Cardiac septum (tissue), 1 donor: Measurements from ENCODE around the gene RAD51C. TPM values are rescaled to one million over a fixed set of nuclear protein-coding genes. Genes with fewer than 3 reads are reported as not detected.
"Not testable (repeated sequence)": the region's sequence is repeated elsewhere in the genome, so short reads cannot be mapped to it uniquely, and the experiment has no call there.

Source experiments
- DNase-seq: peaks from one replicate; pipeline ENCODE4 v3.0.0-alpha.2; 2020; ENCODE audit warnings: low spot score
- intact Hi-C: fragments of 100-400 bp; cut with DNase I; formaldehyde crosslinking; loops from one replicate; pipeline ENCODE4 v1.14.0; 2022
- long read RNA-seq: library from polyadenylated mRNA; unstranded; transcript quantifications from one replicate; pipeline ENCODE4 v2.0.0, GENCODE V29; 2021
- total RNA-seq: library from RNA; stranded (reverse); fragmentation: NEBNext Ultra II Directional; extraction: Animal tissue kit (Norgen Biotek cat#: 25700); gene quantifications from one replicate; pipeline ENCODE4 v1.2.1, GENCODE V29; 2021
- donor health status: DM: no; HTN: no; CAD: no.

RAD51C gene
- total RNA-seq: 29.2 TPM
- long read RNA-seq, transcript RAD51C-201 (9 exons, 2,591 nt): major isoform, 10 of 22 reads
- long read RNA-seq, partial matches to known transcripts: 0 of 22 reads
- long read RNA-seq, other reads (novel, unspliced or antisense): 10 of 22 reads

GRCh38 chr17:58692239-58693055 lies at the start of gene RAD51C:
RAD51C (plus strand) TSS chr17:58692602; CDS start chr17:58692644, 42 bp downstream.
- intact Hi-C loops: loop anchor here (5.0 to 10.0 kb wide), 2 partner anchors 105 to 168 kb away; no protein-coding TSS in a partner anchor

GRCh38 chr17:58643147-58643546 lies 49.3 kb upstream of the RAD51C start:
- no peak for DNase-seq
- intact Hi-C loops: no loop called here

More at GRCh38 chr17:58692239-58693055, at the start of gene RAD51C:
- DNase-seq: peak; percentile 93

- DNase-seq: no peak
- intact Hi-C loops: no loop called here
These were observed 44.2 kb upstream of the RAD51C start for GRCh38 chr17:58648236-58648635.

- intact Hi-C loops: loop anchor here (2.0 kb wide), 1 partner anchor 25 kb away; no protein-coding TSS in a partner anchor
- DNase-seq: not testable (repeated sequence)
These were observed 34.2 kb upstream of the RAD51C start for GRCh38 chr17:58657962-58658803.

DNA sequence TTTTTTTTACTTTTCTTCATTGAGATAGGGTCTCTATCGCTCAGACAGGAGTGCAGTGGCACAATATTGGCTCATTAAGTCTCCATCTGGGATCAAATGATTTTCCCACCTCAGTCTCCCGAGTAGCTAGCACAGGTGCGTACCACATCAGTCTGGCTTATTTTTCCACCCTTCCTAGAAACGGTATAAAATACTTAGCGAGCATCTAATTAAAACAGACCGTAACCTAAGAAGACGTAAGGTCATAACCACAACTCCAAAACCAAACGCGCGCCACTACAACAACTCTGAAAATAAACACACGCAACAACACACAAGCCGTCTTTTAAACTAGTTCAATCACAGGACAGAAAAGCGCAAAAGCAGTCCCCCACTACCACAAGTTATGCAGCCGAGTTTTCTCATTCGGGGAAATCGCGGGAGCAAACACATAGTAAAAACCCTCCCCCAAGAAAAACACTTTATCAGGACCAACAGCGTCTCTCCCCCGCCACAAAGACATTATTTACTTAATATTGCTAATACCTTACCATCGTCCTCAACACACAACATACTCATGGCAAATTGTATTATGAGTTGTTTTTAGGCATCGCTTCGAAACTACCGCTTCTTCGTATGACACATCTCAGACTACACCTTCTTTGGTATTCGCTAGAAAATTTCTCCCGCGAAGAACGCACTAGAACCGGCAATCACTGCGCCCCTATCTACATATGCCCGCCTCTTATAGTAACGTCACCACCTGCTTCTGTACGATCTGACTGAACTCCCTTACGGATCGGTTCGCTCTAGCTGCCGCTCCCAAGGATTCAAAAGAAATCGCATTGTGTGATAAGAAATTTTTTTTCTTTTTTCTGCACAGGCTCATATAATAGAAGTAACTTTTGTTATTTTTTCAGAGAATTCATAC lies 33.3 kb upstream of the RAD51C start:
- intact Hi-C loops: loop anchor here (2.0 kb wide), 1 partner anchor 26 kb away; no protein-coding TSS in a partner anchor

GRCh38 chr17:58659714-58660084 lies 32.7 kb upstream of the RAD51C start:
- intact Hi-C loops: loop anchor here (2.0 kb wide), 1 partner anchor 27 kb away; no protein-coding TSS in a partner anchor
- DNase-seq: not testable (repeated sequence)

More for the DNA sequence above, 33.3 kb upstream of the RAD51C start:
- peak; percentile 76 for DNase-seq

DNA sequence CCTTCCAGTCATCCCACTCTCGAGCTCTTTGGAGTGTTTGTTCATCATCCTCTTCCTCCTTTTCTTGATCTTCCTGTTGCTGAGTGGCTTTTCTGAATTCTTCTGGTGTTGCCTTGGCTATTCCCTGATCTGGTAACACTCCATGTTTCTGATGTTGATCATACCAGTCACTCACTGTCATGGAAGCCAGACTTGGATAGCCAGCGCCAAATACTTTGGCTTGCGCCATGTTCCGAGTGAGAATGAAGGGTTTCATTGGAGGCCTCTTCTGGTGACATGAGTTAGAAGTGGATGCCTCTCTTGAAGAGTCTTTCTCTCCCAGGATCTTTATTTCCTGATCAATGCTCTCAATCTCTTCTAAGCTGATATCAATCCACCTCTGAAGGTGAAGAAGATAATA lies 31.8 kb upstream of the RAD51C start:
- intact Hi-C loops: no loop called here
- no peak for DNase-seq

DNA sequence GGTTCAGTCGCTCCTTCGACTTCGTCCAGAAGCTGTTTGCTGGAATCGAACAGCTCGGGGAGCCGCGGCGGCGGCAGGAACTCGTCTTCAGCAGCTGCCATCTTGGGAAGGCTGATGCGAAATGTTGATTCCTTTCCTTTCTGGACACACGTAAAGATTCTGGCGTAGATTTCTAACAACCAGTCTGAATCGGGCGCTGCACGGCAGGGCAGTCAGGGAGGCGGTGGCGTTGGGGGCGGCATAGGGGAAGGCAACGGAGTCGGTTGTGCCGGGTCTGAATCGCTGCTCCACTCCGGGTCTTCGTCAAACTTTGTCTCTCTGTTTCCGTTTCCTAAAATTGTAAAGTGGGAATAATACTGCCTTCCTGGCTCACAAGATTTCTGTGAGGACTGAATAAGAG lies 30.9 kb upstream of the RAD51C start:
- no peak for DNase-seq
- intact Hi-C loops: no loop called here

- no peak for DNase-seq
- intact Hi-C loops: no loop called here
These were observed 28.1 kb upstream of the RAD51C start for GRCh38 chr17:58664302-58664701.

GRCh38 chr17:58665946-58666857 lies 26.2 kb upstream of the RAD51C start:
- intact Hi-C loops: no loop called here
- DNase-seq: no peak

DNA sequence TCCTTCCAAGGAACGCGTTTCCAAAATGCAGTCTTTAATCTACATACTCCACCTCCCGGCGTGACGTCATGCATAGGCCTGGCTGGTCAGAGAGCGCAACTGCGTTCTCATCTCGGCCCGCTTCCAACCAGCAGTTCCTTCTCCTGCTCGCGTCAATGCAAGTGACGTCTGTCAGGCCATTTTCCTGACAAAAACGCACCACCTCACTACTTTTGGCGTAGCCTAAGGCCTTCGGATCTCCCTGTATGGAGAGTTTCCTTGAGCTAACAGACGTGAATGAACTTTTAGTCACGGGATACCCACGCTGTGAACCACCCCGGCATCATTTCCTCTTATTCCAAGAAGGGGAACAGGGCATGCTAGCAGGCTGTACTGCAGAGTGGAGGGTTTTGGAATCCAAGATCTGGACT lies 25.5 kb upstream of the RAD51C start:
- intact Hi-C loops: no loop called here

GRCh38 chr17:58667934-58668597 lies 24.3 kb upstream of the RAD51C start:
- intact Hi-C loops: no loop called here
- DNase-seq: no peak

More for the DNA sequence above, 25.5 kb upstream of the RAD51C start:
- DNase-seq: peak; percentile 88

GRCh38 chr17:58668598-58668935 lies 23.8 kb upstream of the RAD51C start:
- DNase-seq: no peak
- intact Hi-C loops: no loop called here

DNA sequence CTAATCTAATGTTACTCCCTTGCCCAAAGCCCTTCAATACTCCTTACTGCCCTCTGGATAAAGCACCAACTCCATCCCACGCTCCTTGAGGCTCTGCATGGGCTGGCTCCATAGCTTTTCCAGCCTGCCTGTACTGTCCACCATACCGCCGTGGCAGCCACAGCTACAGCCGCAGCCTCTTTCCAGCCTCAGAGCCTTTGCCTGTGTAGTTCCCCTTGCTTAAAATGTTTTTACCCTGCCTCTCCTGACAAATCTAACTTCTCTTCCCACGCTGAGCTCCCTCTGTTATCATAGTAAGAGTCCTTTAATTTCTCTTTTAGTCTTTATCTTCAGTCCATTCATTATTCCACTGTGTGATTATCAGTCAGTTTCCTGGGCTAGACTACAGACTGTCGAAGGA lies 22.5 kb upstream of the RAD51C start:
- DNase-seq: no peak
- intact Hi-C loops: no loop called here

GRCh38 chr17:58671969-58672368 lies 20.4 kb upstream of the RAD51C start:
- no peak for DNase-seq
- intact Hi-C loops: no loop called here

- DNase-seq: no peak
- intact Hi-C loops: no loop called here
These were observed 15.1 kb upstream of the RAD51C start for GRCh38 chr17:58677194-58677880.

DNA sequence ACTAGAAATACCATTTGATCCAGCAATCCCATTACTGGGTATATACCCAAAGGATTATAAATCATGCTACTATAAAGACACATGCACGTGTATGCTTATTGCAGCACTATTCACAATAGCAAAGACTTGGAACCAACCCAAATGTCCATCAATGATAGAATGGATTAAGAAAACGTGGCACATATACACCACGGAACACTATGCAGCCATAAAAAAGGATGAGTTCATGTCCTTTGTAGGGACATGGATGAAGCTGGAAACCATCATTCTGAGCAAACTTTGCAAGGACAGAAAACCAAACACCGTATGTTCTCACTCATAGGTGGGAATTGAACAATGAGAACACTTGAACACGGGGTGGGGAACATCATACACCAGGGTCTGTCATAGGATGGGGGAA lies 14.1 kb upstream of the RAD51C start:
- intact Hi-C loops, DNase-seq: not testable (repeated sequence)
